ENCODE results near the gene CRIM1.

DNA sequence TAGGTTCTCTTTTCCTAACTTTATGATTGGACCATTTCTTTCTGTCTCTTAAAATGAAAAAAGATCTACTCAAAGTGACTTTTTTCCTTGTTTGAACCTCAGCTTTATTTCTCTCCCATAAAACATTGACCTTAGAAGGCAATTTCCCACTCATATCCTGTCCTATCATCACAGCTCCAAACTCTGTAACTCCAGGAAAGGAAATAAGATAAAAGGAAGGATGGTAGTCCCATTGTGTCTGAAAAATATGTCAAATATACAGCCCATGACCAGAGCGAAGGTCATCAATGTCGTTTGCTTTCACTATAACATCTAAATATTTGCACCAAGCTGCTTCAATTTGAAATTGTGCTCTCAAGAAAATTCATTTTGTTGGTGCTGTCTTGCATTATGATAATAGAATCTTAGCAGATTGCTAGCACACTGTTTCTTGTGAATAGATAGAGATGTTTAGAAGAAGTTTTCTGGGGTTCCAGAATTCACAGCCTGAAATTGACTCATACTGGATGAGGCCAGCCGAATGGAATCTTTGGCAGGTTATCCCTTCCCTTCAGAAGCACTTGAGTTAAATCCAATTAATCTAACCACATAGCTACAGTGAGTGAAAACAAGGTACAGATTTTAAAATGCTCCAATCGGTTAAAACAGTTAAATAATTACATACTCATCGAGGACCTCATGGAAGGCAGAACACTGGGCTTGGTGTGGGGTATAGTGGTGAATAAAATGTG lies 95.1 kb downstream of the CRIM1 start:
- no peak for TF ChIP-seq CTCF (IDR thresholded peaks at IDR 0.05)
- TF ChIP-seq POLR2A (IDR thresholded peaks at IDR 0.05) = no peak
